Neural cell (in vitro differentiated cells): ENCODE results near the gene SAE1.

Experiments used
- CTCF ChIP-seq: fragments of 450-650 bp; IDR thresholded peaks from 2 replicates; pipeline ENCODE4 v1.5.1; 2014; ENCODE audit warnings: antibody characterized with exemption, mild to moderate bottlenecking, moderate library complexity; ENCODE audit not compliant: poor library complexity, severe bottlenecking
- EP300 ChIP-seq: fragments of 450-650 bp; conservative IDR thresholded peaks from 2 replicates; pipeline ENCODE4 v1.6.1; 2014; ENCODE audit warnings: antibody characterized with exemption, mild to moderate bottlenecking, moderate library complexity; ENCODE audit not compliant: poor library complexity, severe bottlenecking

- no peak for TF ChIP-seq CTCF
- TF ChIP-seq EP300, result no peak
These were observed 18.9 kb upstream of the SAE1 start for GRCh38 chr19:47111682-47112165.
